ENCODE data around the gene MYBPC3.

- no peak for TF ChIP-seq POLR2AphosphoS5 (IDR thresholded peaks at IDR 0.05)
- no peak for TF ChIP-seq EP300 (IDR thresholded peaks at IDR 0.05)
- no peak for TF ChIP-seq CTCF (IDR thresholded peaks at IDR 0.05)
- TF ChIP-seq POLR2A (IDR thresholded peaks at IDR 0.05): no peak
Measured at GRCh38 chr11:47308050-47308823, 44.3 kb downstream of the MYBPC3 start.
